ENCODE results near the gene MESD. TPM values are rescaled to one million over a fixed set of nuclear protein-coding genes. Genes with fewer than 3 reads are reported as not detected.
A peak's percentile ranks its signal among the peaks of the same experiment; 100 is the strongest.

The MESD gene
- total and polyA plus RNA-seq, 9 of the 15 experiments (the other 6 are each of a cell fraction or from before 2014, with no cell fraction given), result 11.3 to 39.7 (median 22.8) TPM

DNA sequence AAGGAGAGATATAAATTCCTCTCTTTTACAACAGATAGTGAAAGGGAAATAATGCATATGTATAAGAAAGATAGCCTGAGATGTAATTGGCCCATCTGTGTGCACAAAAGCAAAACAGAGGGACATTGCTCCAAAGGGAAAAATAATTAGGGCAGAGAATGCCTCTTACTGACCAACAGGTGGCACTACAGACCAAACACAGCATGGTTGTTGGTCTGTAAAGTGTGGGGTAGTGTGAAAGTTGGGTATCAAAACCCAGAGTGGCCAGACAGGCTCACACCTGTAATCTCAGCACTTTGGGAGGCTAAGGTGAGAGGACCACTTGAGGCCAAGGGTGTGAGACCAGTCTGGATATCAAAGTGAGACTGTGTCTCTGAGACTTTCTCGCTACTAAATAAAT, 6.6 kb upstream of the MESD start (continued):
- TF ChIP-seq ZNF511 (CRISPR knock-in tag; IDR thresholded peaks at IDR 0.05), result no peak
- no peak for TF ChIP-seq ZNF324 (CRISPR knock-in tag; IDR thresholded peaks at IDR 0.05)
- TF ChIP-seq, protein P1, sequence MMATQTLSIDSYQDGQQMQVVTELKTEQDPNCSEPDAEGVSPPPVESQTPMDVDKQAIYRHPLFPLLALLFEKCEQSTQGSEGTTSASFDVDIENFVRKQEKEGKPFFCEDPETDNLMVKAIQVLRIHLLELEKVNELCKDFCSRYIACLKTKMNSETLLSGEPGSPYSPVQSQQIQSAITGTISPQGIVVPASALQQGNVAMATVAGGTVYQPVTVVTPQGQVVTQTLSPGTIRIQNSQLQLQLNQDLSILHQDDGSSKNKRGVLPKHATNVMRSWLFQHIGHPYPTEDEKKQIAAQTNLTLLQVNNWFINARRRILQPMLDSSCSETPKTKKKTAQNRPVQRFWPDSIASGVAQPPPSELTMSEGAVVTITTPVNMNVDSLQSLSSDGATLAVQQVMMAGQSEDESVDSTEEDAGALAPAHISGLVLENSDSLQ (IDR thresholded peaks at IDR 0.05), result no peak
- TF ChIP-seq ZNF76 (CRISPR knock-in tag; IDR thresholded peaks at IDR 0.05; ENCODE audit: borderline replicate concordance), result no peak
- TF ChIP-seq, protein P2, sequence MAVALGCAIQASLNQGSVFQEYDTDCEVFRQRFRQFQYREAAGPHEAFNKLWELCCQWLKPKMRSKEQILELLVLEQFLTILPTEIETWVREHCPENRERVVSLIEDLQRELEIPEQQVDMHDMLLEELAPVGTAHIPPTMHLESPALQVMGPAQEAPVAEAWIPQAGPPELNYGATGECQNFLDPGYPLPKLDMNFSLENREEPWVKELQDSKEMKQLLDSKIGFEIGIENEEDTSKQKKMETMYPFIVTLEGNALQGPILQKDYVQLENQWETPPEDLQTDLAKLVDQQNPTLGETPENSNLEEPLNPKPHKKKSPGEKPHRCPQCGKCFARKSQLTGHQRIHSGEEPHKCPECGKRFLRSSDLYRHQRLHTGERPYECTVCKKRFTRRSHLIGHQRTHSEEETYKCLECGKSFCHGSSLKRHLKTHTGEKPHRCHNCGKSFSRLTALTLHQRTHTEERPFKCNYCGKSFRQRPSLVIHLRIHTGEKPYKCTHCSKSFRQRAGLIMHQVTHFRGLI (CRISPR knock-in tag; IDR thresholded peaks at IDR 0.05), result no peak
- no peak for TF ChIP-seq U2AF1 (optimal IDR thresholded peaks at IDR 0.05; ENCODE audit: low read depth, low read length)
- peak; percentile 66; the same call in 1 of the 2 replicates for TF ChIP-seq TRIM28 (IDR thresholded peaks at IDR 0.05)
- TF ChIP-seq LARP7 (IDR thresholded peaks at IDR 0.05), result no peak
- TF ChIP-seq CHCHD3 (CRISPR knock-in tag; IDR thresholded peaks at IDR 0.05), result no peak
- no peak for TF ChIP-seq RFX1 (IDR thresholded peaks at IDR 0.05)
- no peak for TF ChIP-seq CBX2 (IDR thresholded peaks at IDR 0.05; ENCODE audit: insufficient read depth, low read length, poor library complexity, severe bottlenecking)
- TF ChIP-seq, protein P3, sequence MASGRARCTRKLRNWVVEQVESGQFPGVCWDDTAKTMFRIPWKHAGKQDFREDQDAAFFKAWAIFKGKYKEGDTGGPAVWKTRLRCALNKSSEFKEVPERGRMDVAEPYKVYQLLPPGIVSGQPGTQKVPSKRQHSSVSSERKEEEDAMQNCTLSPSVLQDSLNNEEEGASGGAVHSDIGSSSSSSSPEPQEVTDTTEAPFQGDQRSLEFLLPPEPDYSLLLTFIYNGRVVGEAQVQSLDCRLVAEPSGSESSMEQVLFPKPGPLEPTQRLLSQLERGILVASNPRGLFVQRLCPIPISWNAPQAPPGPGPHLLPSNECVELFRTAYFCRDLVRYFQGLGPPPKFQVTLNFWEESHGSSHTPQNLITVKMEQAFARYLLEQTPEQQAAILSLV (tag; IDR thresholded peaks at IDR 0.05), result no peak
- TF ChIP-seq ZNF717 (CRISPR knock-in tag; IDR thresholded peaks at IDR 0.05), result no peak
- no peak for TF ChIP-seq EGR1 (conservative IDR thresholded peaks at IDR 0.05)
- no peak for TF ChIP-seq EP400 (IDR thresholded peaks at IDR 0.05)
- TF ChIP-seq XRCC5 (IDR thresholded peaks at IDR 0.05; ENCODE audit: low read depth, low read length), result no peak
- TF ChIP-seq, protein P4, sequence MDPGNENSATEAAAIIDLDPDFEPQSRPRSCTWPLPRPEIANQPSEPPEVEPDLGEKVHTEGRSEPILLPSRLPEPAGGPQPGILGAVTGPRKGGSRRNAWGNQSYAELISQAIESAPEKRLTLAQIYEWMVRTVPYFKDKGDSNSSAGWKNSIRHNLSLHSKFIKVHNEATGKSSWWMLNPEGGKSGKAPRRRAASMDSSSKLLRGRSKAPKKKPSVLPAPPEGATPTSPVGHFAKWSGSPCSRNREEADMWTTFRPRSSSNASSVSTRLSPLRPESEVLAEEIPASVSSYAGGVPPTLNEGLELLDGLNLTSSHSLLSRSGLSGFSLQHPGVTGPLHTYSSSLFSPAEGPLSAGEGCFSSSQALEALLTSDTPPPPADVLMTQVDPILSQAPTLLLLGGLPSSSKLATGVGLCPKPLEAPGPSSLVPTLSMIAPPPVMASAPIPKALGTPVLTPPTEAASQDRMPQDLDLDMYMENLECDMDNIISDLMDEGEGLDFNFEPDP (CRISPR knock-in tag; IDR thresholded peaks at IDR 0.05), result no peak
- TF ChIP-seq, protein P5, sequence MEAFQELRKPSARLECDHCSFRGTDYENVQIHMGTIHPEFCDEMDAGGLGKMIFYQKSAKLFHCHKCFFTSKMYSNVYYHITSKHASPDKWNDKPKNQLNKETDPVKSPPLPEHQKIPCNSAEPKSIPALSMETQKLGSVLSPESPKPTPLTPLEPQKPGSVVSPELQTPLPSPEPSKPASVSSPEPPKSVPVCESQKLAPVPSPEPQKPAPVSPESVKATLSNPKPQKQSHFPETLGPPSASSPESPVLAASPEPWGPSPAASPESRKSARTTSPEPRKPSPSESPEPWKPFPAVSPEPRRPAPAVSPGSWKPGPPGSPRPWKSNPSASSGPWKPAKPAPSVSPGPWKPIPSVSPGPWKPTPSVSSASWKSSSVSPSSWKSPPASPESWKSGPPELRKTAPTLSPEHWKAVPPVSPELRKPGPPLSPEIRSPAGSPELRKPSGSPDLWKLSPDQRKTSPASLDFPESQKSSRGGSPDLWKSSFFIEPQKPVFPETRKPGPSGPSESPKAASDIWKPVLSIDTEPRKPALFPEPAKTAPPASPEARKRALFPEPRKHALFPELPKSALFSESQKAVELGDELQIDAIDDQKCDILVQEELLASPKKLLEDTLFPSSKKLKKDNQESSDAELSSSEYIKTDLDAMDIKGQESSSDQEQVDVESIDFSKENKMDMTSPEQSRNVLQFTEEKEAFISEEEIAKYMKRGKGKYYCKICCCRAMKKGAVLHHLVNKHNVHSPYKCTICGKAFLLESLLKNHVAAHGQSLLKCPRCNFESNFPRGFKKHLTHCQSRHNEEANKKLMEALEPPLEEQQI (IDR thresholded peaks at IDR 0.05), result peak; percentile 51; the same call in 1 of the 2 replicates
- no peak for TF ChIP-seq CCAR2 (IDR thresholded peaks at IDR 0.05; ENCODE audit: low read depth, low read length)
- 0 out of 4 replicates have a peak, but pooled peaks of 1 of the 2 experiments have one; percentile 10 for TF ChIP-seq TRIM24 (IDR thresholded peaks at IDR 0.05)
- no peak for TF ChIP-seq HNRNPLL (IDR thresholded peaks at IDR 0.05; ENCODE audit: low read depth, low read length, poor library complexity, severe bottlenecking)
- no peak for TF ChIP-seq ZFP36 (IDR thresholded peaks at IDR 0.05; ENCODE audit: low read depth, low read length, partially characterized antibody)
- no peak for TF ChIP-seq GTF2F1 (IDR thresholded peaks at IDR 0.05; ENCODE audit: low read depth, low read length)
- no peak for TF ChIP-seq CBFA2T2 (conservative IDR thresholded peaks at IDR 0.05)
